GM18498 (cell line): ENCODE measurements around the gene MTPN.
A peak's percentile ranks its signal among the peaks of the same experiment; 100 is the strongest.

Experiments
- ATAC-seq: cut with Tn5 transposase; IDR thresholded peaks from one replicate; pipeline ENCODE4 v1.9.1; 2021; ENCODE audit warnings: mild to moderate bottlenecking, moderate library complexity; ENCODE audit not compliant: unreplicated experiment

The MTPN gene

DNA sequence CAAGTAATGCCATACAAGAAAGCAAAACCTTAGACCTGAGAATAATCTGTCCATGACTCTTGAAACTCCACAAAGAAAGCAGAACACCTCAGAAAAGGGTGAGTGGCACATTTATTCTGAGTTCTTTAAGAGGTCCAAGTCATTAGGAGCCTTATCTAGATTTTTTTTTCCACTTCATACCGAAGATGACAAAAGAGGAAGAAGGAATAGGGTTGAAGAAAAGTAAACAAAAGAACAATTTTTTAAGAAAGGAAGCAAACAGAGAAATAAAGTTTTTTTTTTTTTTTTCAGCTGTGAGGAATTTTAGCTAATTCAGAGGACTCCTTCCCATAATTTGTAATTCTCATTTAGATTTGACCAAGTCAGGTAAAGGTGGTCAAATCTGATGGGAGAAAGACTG, 13.1 kb upstream of the MTPN start:
- ATAC-seq: no peak

DNA sequence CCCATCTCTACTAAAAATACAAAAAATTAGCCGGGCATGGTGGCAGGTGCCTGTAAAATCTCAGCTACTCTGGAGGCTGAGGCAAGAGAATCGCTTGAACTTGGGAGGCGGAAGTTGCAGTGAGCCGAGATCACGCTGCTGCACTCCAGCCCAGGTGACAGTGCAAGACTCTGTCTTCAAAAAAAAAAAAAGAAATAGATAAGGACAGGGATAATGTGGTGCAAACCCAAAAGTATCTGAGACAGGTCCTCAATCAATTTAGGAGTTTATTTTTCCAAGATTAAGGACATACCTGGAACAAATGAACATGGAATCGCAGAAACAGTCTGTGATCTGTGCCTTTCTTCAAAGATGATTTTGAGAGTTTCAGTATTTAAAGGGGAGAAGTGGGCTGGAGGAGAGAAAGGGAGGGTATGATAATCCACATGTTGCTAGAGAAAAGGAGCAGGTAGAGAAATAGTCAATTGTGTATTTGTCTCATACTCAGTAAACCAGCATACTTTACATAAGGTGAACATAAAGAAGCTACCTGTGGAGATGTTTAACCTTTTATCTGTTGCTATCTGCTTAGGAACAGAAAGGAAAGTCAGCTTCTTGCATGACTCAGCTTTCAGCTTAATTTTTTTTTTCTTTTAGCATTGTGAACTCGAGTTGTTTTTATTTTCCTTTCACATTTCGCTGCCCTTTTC, 4.9 kb upstream of the MTPN start:
- no peak for ATAC-seq

DNA sequence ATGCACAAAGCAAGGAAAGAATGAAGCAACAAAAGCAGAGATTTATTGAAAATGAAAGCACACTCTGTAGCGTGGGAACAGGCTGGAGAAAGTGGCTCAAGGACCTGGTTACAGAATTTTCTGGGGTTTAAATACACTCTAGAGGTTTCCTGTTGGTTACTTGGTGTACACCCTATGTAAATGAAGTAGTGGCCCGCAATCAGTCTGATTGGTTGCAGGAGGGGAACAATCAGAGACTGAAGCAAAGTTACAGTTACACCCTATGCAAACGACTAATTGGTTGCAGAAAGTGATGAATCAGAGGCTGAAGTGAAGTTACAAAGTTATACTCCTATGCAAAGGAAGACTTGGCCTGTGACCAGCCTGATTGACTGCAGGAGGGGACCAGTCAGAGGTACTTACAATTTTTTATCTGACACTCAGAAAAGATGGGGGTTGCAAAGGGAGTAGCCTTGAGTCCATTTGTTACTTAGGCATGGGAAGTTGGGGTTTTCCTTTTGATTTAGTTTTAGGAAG, 3.6 kb upstream of the MTPN start:
- peak; percentile 78 for ATAC-seq

DNA sequence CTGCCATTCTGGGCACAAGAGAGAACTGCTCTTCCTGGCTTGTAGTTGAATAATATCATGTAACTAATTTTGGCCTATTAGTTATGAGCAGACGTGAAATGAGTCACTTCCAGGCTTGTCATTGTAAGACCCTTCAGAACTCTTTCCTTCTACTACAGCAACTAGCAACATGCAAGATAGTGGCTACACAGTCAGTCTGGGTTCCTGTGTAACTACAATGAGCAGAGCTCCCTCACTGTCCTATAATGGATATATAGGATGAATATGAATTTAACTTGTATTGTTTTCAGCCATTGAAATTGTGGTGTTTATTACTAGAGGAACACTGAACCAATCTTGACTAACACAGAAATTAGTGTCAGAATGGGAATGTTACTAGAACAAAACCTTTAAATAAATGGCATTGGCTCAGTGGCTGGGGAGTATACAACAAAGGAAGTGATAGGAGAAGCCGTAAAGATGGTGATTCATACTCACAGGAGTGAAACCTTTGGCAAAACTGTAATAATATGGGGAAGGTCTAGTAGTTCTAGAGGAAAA, 2.9 kb upstream of the MTPN start:
- no peak for ATAC-seq

DNA sequence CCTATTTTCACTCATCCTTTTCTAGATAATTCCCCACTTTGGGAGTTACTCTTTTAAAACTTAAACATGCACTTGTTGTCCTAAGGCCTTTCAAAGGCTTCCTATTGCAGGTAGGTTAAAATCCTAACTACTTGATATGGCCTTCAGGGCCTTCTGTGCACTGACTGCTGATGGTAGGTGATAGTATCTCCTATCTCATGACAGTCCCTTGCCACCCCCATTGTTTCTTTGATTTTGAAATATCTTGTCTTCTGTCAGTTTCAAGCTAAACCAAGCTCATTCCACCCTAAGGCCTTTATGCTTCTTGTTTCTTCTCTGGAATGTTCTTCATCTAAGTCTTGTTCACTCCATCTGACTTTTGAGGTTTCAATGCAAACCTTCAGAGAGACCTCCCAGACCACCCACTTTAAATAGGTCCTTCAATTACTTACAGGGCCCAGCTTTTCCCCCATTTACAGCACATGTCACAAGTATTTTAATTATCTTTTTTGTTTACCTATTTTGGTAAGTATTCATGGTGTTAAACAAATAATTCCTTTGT, 2.4 kb upstream of the MTPN start:
- ATAC-seq: no peak

DNA sequence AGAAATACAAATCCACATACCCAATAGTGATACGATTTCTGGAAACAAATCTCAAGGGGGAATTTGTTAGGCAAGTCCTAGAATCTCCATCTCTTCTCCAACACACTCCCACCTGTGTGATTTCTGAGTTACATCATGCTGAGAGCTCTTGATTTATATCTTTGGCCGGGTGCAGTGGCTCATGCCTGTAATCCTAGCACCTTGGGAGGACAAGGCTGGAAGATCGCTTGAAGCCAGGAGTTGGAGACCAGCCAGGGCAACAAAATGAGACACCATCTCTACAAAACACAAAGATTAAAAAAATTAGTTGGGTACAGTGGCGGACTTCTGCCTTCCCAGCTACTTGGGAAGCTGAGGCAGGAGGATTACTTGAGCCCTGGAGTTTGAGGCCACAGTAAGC, 1.5 kb upstream of the MTPN start:
- no peak for ATAC-seq

DNA sequence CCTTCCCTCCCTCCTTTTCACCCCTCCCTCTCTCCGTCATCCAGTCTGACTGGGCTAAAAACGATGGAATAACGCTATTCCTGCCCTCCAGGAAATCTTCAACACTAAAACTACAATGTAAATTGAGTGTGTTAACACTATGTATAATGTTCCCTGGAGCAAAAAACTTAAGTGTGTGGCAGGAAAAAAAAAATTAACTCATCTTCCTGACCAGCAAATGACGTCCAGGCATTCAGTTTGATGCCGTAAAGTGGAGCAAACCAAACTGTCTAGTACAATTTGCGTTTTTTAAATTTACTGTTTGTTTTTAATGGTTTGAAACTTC, 545 bp upstream of the MTPN start:
- no peak for ATAC-seq

DNA sequence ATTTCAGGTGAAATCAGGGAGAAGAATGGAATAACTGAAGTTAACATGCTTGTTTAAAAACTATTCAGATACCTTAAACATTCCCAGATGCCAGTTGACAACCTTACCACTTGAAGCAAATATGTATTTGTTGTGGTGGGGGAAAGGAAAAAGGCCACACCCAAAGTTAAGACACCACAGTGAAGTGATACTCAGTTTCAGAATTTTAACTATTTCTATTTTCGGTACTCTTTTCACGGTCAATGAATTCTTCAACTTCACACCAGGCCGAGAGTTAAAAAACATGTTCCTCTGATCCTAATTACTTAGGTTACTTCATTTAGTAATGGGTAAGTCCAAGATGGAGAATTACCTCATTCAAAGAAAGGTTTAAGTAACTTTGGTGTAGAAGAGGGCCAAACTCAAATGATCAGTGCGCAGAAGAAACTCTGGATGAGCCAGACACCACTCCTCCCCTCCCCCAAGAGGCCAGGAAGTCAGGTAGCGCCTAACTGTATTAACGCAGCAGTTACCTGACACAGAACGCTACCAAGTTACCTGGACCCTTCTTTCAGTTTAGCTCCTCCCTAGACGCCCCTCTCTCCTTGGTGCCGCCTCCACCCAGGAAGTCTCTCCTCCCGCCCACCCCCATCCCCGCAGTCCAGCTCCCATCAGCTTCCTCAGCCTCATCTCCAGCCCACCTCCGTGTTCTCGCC, 700 bp downstream of the MTPN start:
- ATAC-seq: peak; percentile 21

DNA sequence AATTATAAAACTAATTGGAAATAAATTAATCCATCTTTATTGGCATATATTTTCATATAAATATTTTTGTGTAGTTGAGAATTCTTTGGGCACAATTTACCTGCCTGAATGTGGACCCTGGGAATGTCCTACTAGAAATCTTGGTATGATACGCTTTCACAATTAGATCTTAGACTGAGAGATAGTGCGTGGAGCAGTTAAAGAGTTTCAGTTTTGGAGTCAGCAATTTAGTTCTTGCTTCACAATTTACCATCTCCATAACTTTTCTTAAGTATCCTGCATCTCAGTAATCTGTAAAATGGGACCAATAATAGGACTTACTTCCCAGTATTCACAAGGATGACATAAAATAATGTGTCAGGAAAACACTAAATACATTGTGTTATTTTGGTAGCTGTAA, 2.0 kb downstream of the MTPN start:
- no peak for ATAC-seq

DNA sequence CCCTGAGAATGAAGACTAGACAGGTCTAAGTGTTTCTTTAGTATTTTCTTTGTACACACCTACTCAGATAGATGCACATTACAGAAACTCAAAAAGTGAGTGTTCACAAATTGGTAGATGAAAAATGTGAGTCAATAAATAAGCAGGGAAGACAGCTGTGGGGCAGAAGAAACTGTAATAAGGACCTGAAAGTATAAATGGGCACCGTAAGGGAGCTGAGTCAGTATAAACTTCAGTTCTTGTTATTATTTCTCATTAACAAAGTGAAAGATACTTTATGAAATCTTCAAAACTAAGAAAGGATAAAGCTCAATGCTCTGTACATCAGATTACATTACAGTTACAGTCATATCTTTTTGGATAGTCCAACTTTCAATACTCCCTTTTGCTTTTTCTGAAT, 2.5 kb downstream of the MTPN start:
- ATAC-seq: no peak

DNA sequence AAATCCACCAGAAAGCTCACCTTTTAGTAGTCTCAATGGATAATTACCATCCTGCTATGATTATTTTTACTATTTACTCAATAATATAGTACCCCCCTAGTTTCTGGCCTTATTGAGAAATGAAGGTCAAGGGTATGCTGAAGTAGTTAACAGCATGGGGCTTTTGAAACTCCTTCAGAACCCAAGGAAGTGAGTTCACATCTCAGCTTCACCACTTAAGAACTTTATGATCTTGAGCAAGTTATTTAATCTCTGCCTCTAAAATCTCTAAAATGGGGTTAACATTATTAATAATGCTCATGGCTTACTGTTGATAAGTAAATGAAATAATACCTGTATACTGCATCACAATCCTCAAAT, 5.8 kb downstream of the MTPN start:
- ATAC-seq: peak; percentile 9

DNA sequence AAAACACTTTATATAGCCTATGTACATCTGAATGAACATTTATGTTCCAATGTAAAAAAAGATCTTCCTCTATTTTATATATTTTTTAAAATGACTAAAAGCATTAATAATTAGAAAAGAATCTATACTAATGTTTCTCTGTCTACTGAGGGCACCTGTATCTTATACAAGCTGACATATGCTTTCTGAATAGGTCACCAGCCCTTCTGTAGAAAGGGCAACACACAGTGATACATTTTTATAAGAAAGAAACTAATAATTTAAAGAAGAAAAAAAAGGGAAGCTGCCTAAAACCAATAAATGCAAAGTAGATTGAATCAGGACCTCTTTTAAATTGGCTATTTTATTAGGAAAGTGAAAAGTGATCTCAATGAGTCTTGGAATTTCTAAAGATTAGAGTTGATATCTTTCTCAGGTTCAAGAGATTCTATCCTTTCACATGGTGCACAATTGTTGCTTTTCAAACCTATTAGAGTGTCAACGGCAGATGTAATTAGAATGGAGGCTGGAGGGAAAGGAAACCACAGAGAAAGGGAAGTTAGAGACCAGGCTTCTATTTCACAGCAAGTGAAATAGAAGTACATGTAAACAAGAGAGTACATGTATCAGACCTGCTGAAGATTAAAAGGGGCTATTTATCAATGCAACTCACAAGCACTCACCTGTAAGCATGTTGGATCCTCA, 6.3 kb downstream of the MTPN start:
- peak; percentile 84 for ATAC-seq

DNA sequence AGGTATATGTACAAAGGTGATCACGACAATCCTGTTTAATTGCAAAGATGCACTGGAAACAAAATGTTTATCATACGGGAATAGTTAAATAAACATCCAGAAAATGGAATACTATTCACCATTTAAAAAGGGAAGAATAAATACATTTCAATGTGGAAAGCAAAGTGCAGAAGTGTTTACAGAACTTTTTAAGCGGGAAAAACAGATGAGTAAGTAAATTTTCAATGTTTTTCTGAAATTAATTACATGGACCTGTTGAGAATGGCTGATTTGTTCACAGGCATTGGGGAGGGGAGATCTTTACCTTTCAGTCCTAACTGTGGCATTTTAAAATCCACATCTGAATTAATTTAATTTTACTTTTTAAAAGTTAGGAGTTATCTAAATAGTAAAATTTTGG, 7.1 kb downstream of the MTPN start:
- ATAC-seq: no peak

DNA sequence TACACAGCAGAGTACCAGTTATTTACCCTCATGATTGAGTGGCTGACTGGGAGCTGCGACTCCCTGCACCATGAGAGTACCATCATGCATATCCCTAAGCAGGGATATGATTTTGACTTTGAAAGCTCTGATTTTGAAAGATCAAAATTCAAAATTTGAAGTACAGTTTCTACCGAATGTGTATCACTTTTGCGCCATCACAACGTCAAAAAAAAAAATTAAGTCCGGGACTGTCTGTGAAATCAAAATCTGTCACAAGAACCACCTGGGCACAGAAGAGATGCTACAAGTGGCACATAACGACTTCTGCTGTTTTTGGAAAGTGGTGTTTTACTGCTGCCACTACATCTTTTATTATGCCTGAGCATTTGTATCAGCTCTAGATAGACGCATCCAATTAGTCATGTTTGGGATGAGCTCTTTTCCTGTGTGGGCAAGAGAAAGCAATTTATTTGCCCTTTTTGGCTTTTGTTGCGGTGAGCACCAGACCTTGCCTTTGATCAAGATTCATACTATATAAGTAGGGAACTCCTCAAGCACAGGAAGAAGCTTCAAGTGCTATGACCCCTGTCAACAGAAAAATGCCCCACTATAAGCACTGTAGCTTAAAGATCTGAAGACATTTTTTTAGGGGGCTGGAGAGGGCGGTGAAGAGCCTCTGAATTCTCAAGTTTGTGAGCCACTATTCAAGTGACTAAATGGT, 10.7 kb downstream of the MTPN start:
- no peak for ATAC-seq

DNA sequence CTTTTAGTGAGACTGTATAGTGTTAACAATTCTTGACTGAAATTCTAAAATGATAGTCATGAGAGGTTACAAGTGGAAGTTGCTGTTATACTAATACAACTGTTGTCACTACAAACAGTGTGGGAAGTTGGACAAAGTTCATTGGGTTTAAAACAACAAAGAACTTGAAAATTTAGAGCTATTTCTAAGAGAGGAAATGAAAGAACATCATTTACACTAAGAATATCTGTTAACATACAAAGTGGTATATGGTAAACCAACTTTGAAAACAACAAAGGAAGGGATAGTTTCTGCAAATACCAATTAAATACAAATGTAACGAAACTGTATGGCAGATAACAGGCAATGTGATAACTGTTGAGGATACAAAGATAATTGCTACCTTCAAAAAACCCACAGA, 11.6 kb downstream of the MTPN start:
- ATAC-seq: peak; percentile 52

DNA sequence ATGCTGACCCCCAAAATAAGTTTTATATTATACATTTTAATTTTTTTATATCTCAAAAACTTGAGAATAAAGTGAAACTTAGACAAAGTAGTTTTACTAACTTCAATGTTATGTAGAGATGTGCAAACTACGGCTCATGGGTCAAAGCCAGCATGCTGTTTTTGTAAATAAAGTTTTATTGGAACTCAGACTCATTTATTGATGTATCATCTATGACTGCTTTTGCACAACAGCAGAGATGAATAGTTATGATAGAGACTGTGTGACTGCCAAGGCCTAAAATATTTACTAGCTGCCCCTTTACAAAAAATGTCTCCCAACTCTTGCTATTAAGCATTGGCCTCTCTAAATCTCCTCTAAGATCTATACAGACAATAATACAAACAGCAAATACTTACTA, 12.4 kb downstream of the MTPN start:
- no peak for ATAC-seq

DNA sequence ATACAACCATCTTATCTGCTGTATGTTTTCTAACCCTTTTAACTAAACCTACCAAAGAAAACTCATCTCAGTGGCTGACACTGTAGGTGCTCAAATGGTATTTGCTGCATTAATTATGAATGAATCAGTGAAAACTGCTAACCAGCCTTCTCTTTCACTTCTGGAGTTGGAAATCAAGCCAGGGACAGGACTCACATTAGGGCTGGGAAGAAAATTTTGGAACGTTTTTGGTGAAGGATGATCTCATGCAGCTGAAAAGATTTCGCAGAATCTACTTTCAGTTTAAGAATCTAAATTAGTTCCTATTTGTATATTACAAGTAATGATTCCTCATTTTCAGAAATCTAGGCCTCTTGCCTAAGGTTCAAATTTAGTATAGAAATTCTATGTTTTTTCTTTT, 12.9 kb downstream of the MTPN start:
- ATAC-seq: no peak

DNA sequence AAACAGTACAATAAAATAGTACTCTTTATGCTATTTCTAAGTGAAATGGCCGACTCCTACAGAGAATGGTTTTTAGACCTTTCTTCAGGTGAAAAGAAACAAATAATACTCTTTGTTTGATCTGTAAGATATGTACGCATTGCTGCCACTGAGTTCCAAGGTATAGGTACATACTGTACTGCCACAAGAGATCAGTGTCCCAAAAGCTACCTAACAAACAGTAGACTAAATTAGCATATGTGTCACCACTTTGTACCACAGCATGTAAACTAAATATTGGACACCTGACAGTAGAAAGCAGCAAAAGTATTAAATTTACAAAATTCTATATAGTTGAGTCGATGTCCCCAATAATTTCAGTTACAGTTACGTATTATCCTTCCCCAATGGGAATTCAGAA, 14.4 kb downstream of the MTPN start:
- ATAC-seq: no peak

DNA sequence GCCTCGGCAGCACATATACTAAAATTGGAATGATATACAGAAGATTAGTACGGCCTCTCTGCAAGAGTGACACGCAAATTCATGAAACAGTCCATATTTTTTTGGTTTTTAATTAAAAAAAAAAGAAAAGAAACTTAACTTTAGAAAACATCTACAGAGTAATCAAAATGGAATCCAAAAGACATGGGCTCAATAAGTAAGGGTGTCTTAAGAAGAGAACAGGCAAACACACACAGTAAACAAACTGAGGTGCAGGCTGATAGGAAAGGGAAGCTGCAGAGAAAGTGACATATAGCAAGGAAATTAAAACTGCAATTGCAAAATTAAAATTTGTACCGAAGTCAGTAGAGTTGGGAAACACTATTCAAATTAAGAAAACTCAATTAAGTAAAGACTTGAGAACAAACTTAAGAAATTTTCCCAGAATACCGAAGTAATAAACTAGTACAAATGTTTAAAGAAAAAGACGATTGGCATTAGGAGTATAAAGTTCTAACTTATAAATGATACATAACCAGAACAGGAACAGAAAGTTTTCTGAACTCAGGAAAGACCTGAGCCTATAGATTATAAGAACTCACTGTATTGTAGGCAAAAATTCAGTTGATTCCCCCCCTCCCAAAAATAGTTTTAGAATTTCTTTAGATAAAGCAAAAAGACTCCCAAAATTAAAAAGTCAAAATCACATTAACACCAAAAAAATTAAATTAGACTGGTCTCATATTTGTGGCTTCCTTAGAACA, 16.3 kb downstream of the MTPN start:
- ATAC-seq: no peak

DNA sequence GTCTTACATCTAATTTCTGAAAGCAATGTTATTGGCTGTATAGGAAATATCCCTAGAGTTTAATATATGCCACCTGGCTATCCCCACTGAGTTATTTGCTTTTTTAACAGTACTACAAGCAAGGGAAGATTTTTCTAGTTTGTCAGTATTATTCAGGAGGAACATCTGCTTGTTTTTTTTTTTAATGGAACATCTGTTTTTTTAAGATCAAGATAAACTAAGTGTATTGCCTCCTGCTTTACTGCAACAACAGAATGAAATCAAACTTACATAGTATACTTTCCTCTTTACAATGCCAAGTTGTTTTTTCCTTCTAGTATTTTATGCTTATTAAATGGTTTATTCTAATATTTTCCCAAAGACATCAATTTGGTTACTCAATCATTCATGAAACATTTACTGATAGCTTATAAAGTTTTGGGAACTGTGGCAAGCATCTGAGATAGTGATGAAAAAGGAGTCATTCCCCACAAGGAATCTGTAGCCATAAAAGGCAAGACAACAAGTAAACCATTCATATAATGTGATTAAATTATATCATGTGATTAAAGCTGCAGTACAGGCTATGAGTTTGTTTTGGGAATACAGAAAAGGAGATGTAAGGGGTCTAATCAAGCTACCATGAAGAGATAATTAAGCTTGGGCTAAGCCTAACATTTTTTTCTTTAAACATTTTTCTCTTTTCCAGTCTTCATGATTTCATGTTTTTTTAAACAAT, 17.4 kb downstream of the MTPN start:
- ATAC-seq: no peak
